HepG2 (cell line): ENCODE measurements around the gene SIRT7. TPM values are rescaled to one million over a fixed set of nuclear protein-coding genes. Genes with fewer than 3 reads are reported as not detected.

Source experiments
- DMTF1 ChIP-seq: sonication (generic); formaldehyde crosslinking; IDR thresholded peaks from 2 replicates; pipeline ENCODE4 v1.4.0; 2020; ENCODE audit warnings: mild to moderate bottlenecking, missing genetic modification reagents
- GMEB1 ChIP-seq: sonication (generic); formaldehyde crosslinking; IDR thresholded peaks from 2 replicates; pipeline ENCODE4 v1.5.1; 2020; ENCODE audit warnings: missing genetic modification reagents, mild to moderate bottlenecking, borderline replicate concordance
- HNF1B ChIP-seq: sonication (generic); formaldehyde crosslinking; IDR thresholded peaks from 2 replicates; pipeline ENCODE4 v1.5.1; 2020; ENCODE audit warnings: mild to moderate bottlenecking, moderate library complexity, missing genetic modification reagents
- KLF11 ChIP-seq: IDR thresholded peaks from 2 replicates; pipeline ENCODE4 v1.6.1; 2016; ENCODE audit warnings: missing compliant biosample characterization
- PITX1 ChIP-seq: sonication (generic); formaldehyde crosslinking; IDR thresholded peaks from 2 replicates; pipeline ENCODE4 v1.5.1; 2020; ENCODE audit warnings: mild to moderate bottlenecking, missing genetic modification reagents
- SNAPC4 ChIP-seq: sonication (generic); formaldehyde crosslinking; IDR thresholded peaks from 2 replicates; pipeline ENCODE4 v1.4.0; 2020; ENCODE audit warnings: mild to moderate bottlenecking, missing genetic modification reagents
- SOX5 ChIP-seq: IDR thresholded peaks from 2 replicates; pipeline ENCODE4 v1.6.1; 2016; ENCODE audit warnings: borderline replicate concordance
- ZBTB42 ChIP-seq: sonication (generic); formaldehyde crosslinking; IDR thresholded peaks from 2 replicates; pipeline ENCODE4 v1.5.0; 2020; ENCODE audit warnings: mild to moderate bottlenecking, missing genetic modification reagents
- ZNF407 ChIP-seq: sonication (generic); formaldehyde crosslinking; IDR thresholded peaks from one replicate; pipeline ENCODE4 v1.5.1; 2020; ENCODE audit warnings: mild to moderate bottlenecking, missing genetic modification reagents; ENCODE audit errors: not compliant biosample characterization
- polyA plus RNA-seq, 8 experiments: library from polyadenylated mRNA; depleted of rRNA in 3 of 8; stranded (reverse) in 7 of 8; unstranded in 1 of 8; fragments of >200 nt; fragmentation: Illumina TruSeq in 4 of 8; extraction: Trizol in 4 of 8; gene quantifications; 2 replicates each; pipeline versions ENCODE4 v1.2.1 to v1.2.3, GENCODE V29; 2011 to 2016; ENCODE audit warnings: low read depth in 4 of 8, missing spikeins in 1 of 8, mixed read lengths in 1 of 8; ENCODE audit not compliant: insufficient read depth in 1 of 8
- total RNA-seq, 5 experiments: library from RNA; depleted of rRNA; stranded (reverse); fragments of >200 nt; fragmentation: Illumina TruSeq; extraction: Trizol; gene quantifications; 2 replicates each; pipeline ENCODE4 v1.2.3, GENCODE V29; 2016; ENCODE audit warnings: low read depth in 1 of 5

The SIRT7 gene
- total and polyA plus RNA-seq, 2 of the 13 experiments (the other 11 are each of a cell fraction or from before 2014, with no cell fraction given): 8.3 to 24.8 TPM

GRCh38 chr17:81863123-81863675 is 54.8 kb downstream of the SIRT7 start (continued):
- no peak for TF ChIP-seq PITX1
- TF ChIP-seq ZNF407 (CRISPR knock-in tag): no peak
- TF ChIP-seq KLF11: no peak
- peak; percentile 49; the same call in 1 of the 2 replicates for TF ChIP-seq HNF1B (CRISPR knock-in tag)
- no peak for TF ChIP-seq SNAPC4 (CRISPR knock-in tag)
- no peak for TF ChIP-seq GMEB1
- 0 out of 2 replicates have a peak, but pooled peaks have one; percentile 56 for TF ChIP-seq DMTF1 (CRISPR knock-in tag)
- no peak for TF ChIP-seq SOX5
- no peak for TF ChIP-seq ZBTB42 (CRISPR knock-in tag)
